ENCODE measurements around the gene AMH. TPM values are rescaled to one million over a fixed set of nuclear protein-coding genes. Genes with fewer than 3 reads are reported as not detected.
A peak's percentile ranks its signal among the peaks of the same experiment; 100 is the strongest.

AMH gene
- total and polyA plus RNA-seq, 2 of the 13 experiments (the other 11 are each of a cell fraction or from before 2014, with no cell fraction given) = 0.03 to 0.18 TPM

- TF ChIP-seq, protein P1, sequence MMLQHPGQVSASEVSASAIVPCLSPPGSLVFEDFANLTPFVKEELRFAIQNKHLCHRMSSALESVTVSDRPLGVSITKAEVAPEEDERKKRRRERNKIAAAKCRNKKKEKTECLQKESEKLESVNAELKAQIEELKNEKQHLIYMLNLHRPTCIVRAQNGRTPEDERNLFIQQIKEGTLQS (CRISPR knock-in tag; IDR thresholded peaks at IDR 0.05) = no peak
- TF ChIP-seq AGO1 (IDR thresholded peaks at IDR 0.05; ENCODE audit: low read depth, low read length, poor library complexity, severe bottlenecking) (no peak), NCOA2 (CRISPR knock-in tag; IDR thresholded peaks at IDR 0.05) (no peak), ZMAT3 (CRISPR knock-in tag; conservative IDR thresholded peaks at IDR 0.05) (no peak), ZNF547 (CRISPR knock-in tag; IDR thresholded peaks at IDR 0.05) (no peak), GATAD1 (CRISPR knock-in tag; IDR thresholded peaks at IDR 0.05) (no peak), ZNF660 (CRISPR knock-in tag; IDR thresholded peaks at IDR 0.05; ENCODE audit: borderline replicate concordance, low read depth) (no peak), HINFP (CRISPR knock-in tag; IDR thresholded peaks at IDR 0.05; ENCODE audit: low read depth) (0 out of 2 replicates have a peak, but pooled peaks have one; percentile 44), MXD4 (CRISPR knock-in tag; IDR thresholded peaks at IDR 0.05) (peak; percentile 41; the same call in 1 of the 2 replicates), ZNF790 (CRISPR knock-in tag; IDR thresholded peaks at IDR 0.05; ENCODE audit: borderline replicate concordance) (no peak), ZNF20 (CRISPR knock-in tag; IDR thresholded peaks at IDR 0.05) (no peak), ZZZ3 (CRISPR knock-in tag; IDR thresholded peaks at IDR 0.05; ENCODE audit: borderline replicate concordance) (no peak), ZNF101 (CRISPR knock-in tag; IDR thresholded peaks at IDR 0.05; ENCODE audit: borderline replicate concordance, low read depth) (no peak), MTF2 (CRISPR knock-in tag; IDR thresholded peaks at IDR 0.05; ENCODE audit: borderline replicate concordance) (peak; percentile 63; the same call in 1 of the 2 replicates), IKZF4 (CRISPR knock-in tag; IDR thresholded peaks at IDR 0.05; ENCODE audit: borderline replicate concordance, low read depth, not compliant biosample characterization) (peak; percentile 56), ZNF354B (CRISPR knock-in tag; IDR thresholded peaks at IDR 0.05) (no peak), FOXP1 (IDR thresholded peaks at IDR 0.05) (no peak), FOXP1 (CRISPR knock-in tag; IDR thresholded peaks at IDR 0.05) (no peak), MTA1 (CRISPR knock-in tag; IDR thresholded peaks at IDR 0.05; ENCODE audit: borderline replicate concordance) (no peak), RFX3 (CRISPR knock-in tag; IDR thresholded peaks at IDR 0.05) (peak; percentile 59), MED1 (CRISPR knock-in tag; IDR thresholded peaks at IDR 0.05) (no peak), CCDC6 (CRISPR knock-in tag; IDR thresholded peaks at IDR 0.05) (no peak), NFE2L2 (IDR thresholded peaks at IDR 0.05; ENCODE audit: low read length) (no peak)
- TF ChIP-seq, protein P2, sequence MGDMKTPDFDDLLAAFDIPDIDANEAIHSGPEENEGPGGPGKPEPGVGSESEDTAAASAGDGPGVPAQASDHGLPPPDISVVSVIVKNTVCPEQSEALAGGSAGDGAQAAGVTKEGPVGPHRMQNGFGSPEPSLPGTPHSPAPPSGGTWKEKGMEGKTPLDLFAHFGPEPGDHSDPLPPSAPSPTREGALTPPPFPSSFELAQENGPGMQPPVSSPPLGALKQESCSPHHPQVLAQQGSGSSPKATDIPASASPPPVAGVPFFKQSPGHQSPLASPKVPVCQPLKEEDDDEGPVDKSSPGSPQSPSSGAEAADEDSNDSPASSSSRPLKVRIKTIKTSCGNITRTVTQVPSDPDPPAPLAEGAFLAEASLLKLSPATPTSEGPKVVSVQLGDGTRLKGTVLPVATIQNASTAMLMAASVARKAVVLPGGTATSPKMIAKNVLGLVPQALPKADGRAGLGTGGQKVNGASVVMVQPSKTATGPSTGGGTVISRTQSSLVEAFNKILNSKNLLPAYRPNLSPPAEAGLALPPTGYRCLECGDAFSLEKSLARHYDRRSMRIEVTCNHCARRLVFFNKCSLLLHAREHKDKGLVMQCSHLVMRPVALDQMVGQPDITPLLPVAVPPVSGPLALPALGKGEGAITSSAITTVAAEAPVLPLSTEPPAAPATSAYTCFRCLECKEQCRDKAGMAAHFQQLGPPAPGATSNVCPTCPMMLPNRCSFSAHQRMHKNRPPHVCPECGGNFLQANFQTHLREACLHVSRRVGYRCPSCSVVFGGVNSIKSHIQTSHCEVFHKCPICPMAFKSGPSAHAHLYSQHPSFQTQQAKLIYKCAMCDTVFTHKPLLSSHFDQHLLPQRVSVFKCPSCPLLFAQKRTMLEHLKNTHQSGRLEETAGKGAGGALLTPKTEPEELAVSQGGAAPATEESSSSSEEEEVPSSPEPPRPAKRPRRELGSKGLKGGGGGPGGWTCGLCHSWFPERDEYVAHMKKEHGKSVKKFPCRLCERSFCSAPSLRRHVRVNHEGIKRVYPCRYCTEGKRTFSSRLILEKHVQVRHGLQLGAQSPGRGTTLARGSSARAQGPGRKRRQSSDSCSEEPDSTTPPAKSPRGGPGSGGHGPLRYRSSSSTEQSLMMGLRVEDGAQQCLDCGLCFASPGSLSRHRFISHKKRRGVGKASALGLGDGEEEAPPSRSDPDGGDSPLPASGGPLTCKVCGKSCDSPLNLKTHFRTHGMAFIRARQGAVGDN (CRISPR knock-in tag; IDR thresholded peaks at IDR 0.05) = peak; percentile 69
- TF ChIP-seq, protein P3, sequence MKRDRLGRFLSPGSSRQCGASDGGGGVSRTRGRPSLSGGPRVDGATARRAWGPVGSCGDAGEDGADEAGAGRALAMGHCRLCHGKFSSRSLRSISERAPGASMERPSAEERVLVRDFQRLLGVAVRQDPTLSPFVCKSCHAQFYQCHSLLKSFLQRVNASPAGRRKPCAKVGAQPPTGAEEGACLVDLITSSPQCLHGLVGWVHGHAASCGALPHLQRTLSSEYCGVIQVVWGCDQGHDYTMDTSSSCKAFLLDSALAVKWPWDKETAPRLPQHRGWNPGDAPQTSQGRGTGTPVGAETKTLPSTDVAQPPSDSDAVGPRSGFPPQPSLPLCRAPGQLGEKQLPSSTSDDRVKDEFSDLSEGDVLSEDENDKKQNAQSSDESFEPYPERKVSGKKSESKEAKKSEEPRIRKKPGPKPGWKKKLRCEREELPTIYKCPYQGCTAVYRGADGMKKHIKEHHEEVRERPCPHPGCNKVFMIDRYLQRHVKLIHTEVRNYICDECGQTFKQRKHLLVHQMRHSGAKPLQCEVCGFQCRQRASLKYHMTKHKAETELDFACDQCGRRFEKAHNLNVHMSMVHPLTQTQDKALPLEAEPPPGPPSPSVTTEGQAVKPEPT (CRISPR knock-in tag; IDR thresholded peaks at IDR 0.05; ENCODE audit: low read depth) = no peak
Observed at GRCh38 chr19:2291185-2291751, 42.1 kb downstream of the AMH start (continued).

Measured in HepG2 (cell line).